ENCODE data around the gene CAVIN1.

Gene CAVIN1

GRCh38 chr17:42422958-42423712 lies at the start of gene CAVIN1:
Gene CAVIN1, minus strand, starts transcription at chr17:42423256. Its CDS starts 159 bp downstream, at chr17:42423097.
- Histone ChIP-seq H3K27ac (ENCODE audit: low read depth, low read length) (peak within 1 kb of the TSS; percentile 70), H3K4me3 (ENCODE audit: low read depth in 1 of 2, low read length in 2 of 2) (peak within 1 kb of the TSS; percentile 76 to 86), H3K27me3 (ENCODE audit: control insufficient read depth in 1 of 2, insufficient read depth in 2 of 2, low read length in 2 of 2) (peaks cover 12 to 13% of the 10 kb centered on the region in 2 donors), H3K36me3 (ENCODE audit: control insufficient read depth in 1 of 2, insufficient read depth in 2 of 2, low read length in 2 of 2) (no peaks in the 10 kb centered on the region), H3K9me3 (ENCODE audit: control insufficient read depth in 1 of 2, low read length in 2 of 2) (no peaks in the 10 kb centered on the region), H3K9ac (ENCODE audit: low read depth in 1 of 2, low read length in 2 of 2) (peak within 1 kb of the TSS; percentile 51 to 70), H3K4me1 (ENCODE audit: control insufficient read depth in 1 of 2, insufficient read depth in 2 of 2, low read length in 2 of 2) (peaks cover 0 to 6% of the 10 kb centered on the region in 2 donors)

GRCh38 chr17:42467889-42468288 lies 44.8 kb upstream of the CAVIN1 start:
- Histone ChIP-seq H3K27ac (ENCODE audit: low read depth, low read length) (no peak overlapping the region), H3K36me3 (ENCODE audit: control insufficient read depth in 1 of 2, insufficient read depth in 2 of 2, low read length in 2 of 2) (peaks cover 7 to 44% of the 10 kb centered on the region in 2 donors)

GRCh38 chr17:42463976-42464400 lies 40.9 kb upstream of the CAVIN1 start:
- H3K36me3 ChIP-seq (ENCODE audit: control insufficient read depth in 1 of 2, insufficient read depth in 2 of 2, low read length in 2 of 2): peaks cover 5 to 31% of the 10 kb centered on the region in 2 donors

More at GRCh38 chr17:42467889-42468288, 44.8 kb upstream of the CAVIN1 start:
- Histone ChIP-seq H3K9me3 (ENCODE audit: control insufficient read depth in 1 of 2, low read length in 2 of 2) (no peaks in the 10 kb centered on the region), H3K27me3 (ENCODE audit: control insufficient read depth in 1 of 2, insufficient read depth in 2 of 2, low read length in 2 of 2) (no peaks in the 10 kb centered on the region), H3K9ac (ENCODE audit: low read depth in 1 of 2, low read length in 2 of 2) (no peak overlapping the region), H3K4me1 (ENCODE audit: control insufficient read depth in 1 of 2, insufficient read depth in 2 of 2, low read length in 2 of 2) (peaks cover 5 to 23% of the 10 kb centered on the region in 2 donors), H3K4me3 (ENCODE audit: low read depth in 1 of 2, low read length in 2 of 2) (no peak overlapping the region)

DNA sequence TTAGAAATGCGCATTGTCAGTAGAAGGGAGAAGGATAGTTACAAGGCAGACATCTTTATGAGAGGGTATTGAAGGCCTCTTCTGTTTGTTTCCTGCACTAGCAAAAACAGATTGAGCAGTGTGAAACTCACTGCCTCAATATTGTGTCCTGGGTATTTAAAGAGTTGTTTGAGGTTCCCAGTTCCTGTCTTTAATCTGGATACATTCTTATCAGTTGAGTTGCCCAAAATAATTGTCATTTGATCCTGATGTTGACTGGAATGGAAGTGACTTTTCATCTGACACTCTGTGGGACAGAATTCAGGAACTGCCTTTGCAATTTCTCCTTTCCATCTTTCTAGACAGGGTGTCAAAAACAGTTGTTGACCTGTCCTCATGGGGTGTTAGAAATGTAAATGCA lies 37.3 kb upstream of the CAVIN1 start:
- Histone ChIP-seq H3K4me1 (ENCODE audit: control insufficient read depth in 1 of 2, insufficient read depth in 2 of 2, low read length in 2 of 2) (peaks cover 26 to 39% of the 10 kb centered on the region in 2 donors), H3K27me3 (ENCODE audit: control insufficient read depth in 1 of 2, insufficient read depth in 2 of 2, low read length in 2 of 2) (no peaks in the 10 kb centered on the region), H3K27ac (ENCODE audit: low read depth, low read length) (no peak overlapping the region), H3K4me3 (ENCODE audit: low read depth in 1 of 2, low read length in 2 of 2) (peak overlapping the region; percentile 75 to 94), H3K9me3 (ENCODE audit: control insufficient read depth in 1 of 2, low read length in 2 of 2) (no peaks in the 10 kb centered on the region), H3K9ac (ENCODE audit: low read depth in 1 of 2, low read length in 2 of 2) (peak overlapping the region; percentile 34 to 98), H3K36me3 (ENCODE audit: control insufficient read depth in 1 of 2, insufficient read depth in 2 of 2, low read length in 2 of 2) (peaks cover 0 to 11% of the 10 kb centered on the region in 2 donors)

More at GRCh38 chr17:42463976-42464400, 40.9 kb upstream of the CAVIN1 start:
- no peak overlapping the region for H3K27ac ChIP-seq (ENCODE audit: low read depth, low read length)
- H3K9ac ChIP-seq (ENCODE audit: low read depth in 1 of 2, low read length in 2 of 2): peak overlapping the region in 1 of 2 donors; percentile 11
- no peaks in the 10 kb centered on the region for H3K27me3 ChIP-seq (ENCODE audit: control insufficient read depth in 1 of 2, insufficient read depth in 2 of 2, low read length in 2 of 2)
- H3K4me3 ChIP-seq (ENCODE audit: low read depth in 1 of 2, low read length in 2 of 2): no peak overlapping the region
- H3K4me1 ChIP-seq (ENCODE audit: control insufficient read depth in 1 of 2, insufficient read depth in 2 of 2, low read length in 2 of 2): peaks cover 20 to 36% of the 10 kb centered on the region in 2 donors
- no peaks in the 10 kb centered on the region for H3K9me3 ChIP-seq (ENCODE audit: control insufficient read depth in 1 of 2, low read length in 2 of 2)

DNA sequence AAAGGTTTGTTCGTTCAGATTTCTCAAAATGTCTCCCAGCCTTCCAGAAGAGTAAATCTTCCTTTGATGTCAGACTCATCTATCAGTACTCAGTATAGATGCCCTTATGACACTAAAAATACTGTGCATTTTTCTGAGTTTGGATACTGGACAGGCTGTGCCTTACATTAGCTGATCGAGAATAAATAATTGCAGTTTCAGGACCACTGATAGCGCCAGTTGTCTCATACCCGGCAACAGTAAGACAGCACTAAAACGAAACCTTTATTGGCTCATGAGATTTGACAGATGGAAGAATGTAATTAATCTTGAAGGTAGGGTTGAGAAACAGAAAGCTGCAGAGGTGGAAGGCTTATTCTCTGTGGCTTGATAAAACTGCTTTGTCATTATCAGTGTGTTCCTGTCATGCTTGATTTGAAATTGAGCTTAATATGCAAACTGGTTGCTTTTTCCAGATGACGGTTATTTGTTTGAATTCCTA lies 36.8 kb upstream of the CAVIN1 start:
- Histone ChIP-seq H3K27me3 (ENCODE audit: control insufficient read depth in 1 of 2, insufficient read depth in 2 of 2, low read length in 2 of 2) (no peaks in the 10 kb centered on the region), H3K36me3 (ENCODE audit: control insufficient read depth in 1 of 2, insufficient read depth in 2 of 2, low read length in 2 of 2) (peaks cover 0 to 11% of the 10 kb centered on the region in 2 donors), H3K4me3 (ENCODE audit: low read depth in 1 of 2, low read length in 2 of 2) (peak overlapping the region; percentile 75 to 94), H3K9ac (ENCODE audit: low read depth in 1 of 2, low read length in 2 of 2) (peak overlapping the region; percentile 82 to 98), H3K9me3 (ENCODE audit: control insufficient read depth in 1 of 2, low read length in 2 of 2) (no peaks in the 10 kb centered on the region), H3K4me1 (ENCODE audit: control insufficient read depth in 1 of 2, insufficient read depth in 2 of 2, low read length in 2 of 2) (peaks cover 26 to 39% of the 10 kb centered on the region in 2 donors), H3K27ac (ENCODE audit: low read depth, low read length) (peak overlapping the region; percentile 95)

- peaks cover 0 to 11% of the 10 kb centered on the region in 2 donors for H3K36me3 ChIP-seq (ENCODE audit: control insufficient read depth in 1 of 2, insufficient read depth in 2 of 2, low read length in 2 of 2)
- no peaks in the 10 kb centered on the region for H3K9me3 ChIP-seq (ENCODE audit: control insufficient read depth in 1 of 2, low read length in 2 of 2)
- H3K27me3 ChIP-seq (ENCODE audit: control insufficient read depth in 1 of 2, insufficient read depth in 2 of 2, low read length in 2 of 2): no peaks in the 10 kb centered on the region
- H3K9ac ChIP-seq (ENCODE audit: low read depth in 1 of 2, low read length in 2 of 2): peak overlapping the region; percentile 82 to 98
- peak overlapping the region; percentile 95 for H3K27ac ChIP-seq (ENCODE audit: low read depth, low read length)
- H3K4me3 ChIP-seq (ENCODE audit: low read depth in 1 of 2, low read length in 2 of 2): peak overlapping the region; percentile 75 to 94
- H3K4me1 ChIP-seq (ENCODE audit: control insufficient read depth in 1 of 2, insufficient read depth in 2 of 2, low read length in 2 of 2): peaks cover 26 to 39% of the 10 kb centered on the region in 2 donors
Measured at GRCh38 chr17:42459256-42459800, 36.3 kb upstream of the CAVIN1 start.

DNA sequence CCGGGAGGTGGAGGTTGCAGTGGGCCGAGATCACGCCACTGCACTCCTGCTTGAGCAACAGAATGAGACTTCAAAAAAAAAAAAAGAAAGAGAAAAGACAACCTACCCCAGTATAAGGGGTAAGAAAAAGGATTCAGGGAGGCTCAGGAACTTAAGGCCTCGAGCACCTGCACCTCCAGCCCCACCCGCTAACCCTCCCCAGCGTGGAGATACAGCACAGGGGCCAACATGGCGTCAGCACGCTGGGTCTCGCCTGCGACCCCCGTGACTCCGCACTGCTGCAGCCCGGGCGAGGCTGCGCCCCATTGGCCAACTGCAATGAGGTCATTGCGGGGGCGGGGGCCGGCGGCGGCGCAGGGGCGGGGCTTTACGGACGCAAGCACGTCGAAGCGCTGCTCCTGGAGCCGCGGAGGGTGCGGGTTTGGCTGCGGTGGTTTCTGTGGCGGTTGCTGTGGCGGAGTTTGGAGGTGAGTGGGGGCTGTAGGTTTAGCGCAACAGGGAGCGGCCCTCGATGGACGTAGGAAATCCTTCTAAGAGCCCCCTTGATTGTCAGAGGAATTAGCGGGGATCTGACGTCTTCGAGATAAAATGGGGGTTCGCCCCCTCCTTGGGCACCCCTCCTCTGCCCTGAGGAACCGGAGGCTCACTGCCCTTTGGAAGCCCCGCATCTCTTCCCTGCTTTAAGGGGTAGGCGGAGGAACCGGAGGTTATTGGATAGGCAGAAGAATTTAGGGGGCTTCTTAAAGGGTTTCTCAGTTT lies 35.6 kb upstream of the CAVIN1 start, which contains the start of gene ATP6V0A1:
Gene ATP6V0A1 (plus strand): TSS at position 382 of the 759 bp plus-strand sequence. CDS start 2,017 bp downstream, outside the sequence.
- peak within 1 kb of the TSS; percentile 82 to 98 for H3K9ac ChIP-seq (ENCODE audit: low read depth in 1 of 2, low read length in 2 of 2)
- no peaks in the 10 kb centered on the region for H3K9me3 ChIP-seq (ENCODE audit: control insufficient read depth in 1 of 2, low read length in 2 of 2)
- no peaks in the 10 kb centered on the region for H3K27me3 ChIP-seq (ENCODE audit: control insufficient read depth in 1 of 2, insufficient read depth in 2 of 2, low read length in 2 of 2)
- peak within 1 kb of the TSS; percentile 75 to 94 for H3K4me3 ChIP-seq (ENCODE audit: low read depth in 1 of 2, low read length in 2 of 2)
- H3K36me3 ChIP-seq (ENCODE audit: control insufficient read depth in 1 of 2, insufficient read depth in 2 of 2, low read length in 2 of 2): peaks cover 0 to 11% of the 10 kb centered on the region in 2 donors
- peak within 1 kb of the TSS; percentile 95 for H3K27ac ChIP-seq (ENCODE audit: low read depth, low read length)
- peaks cover 26 to 36% of the 10 kb centered on the region in 2 donors for H3K4me1 ChIP-seq (ENCODE audit: control insufficient read depth in 1 of 2, insufficient read depth in 2 of 2, low read length in 2 of 2)

- peak overlapping the region in 1 of 2 donors; percentile 5 for H3K4me3 ChIP-seq (ENCODE audit: low read depth in 1 of 2, low read length in 2 of 2)
- H3K27me3 ChIP-seq (ENCODE audit: control insufficient read depth in 1 of 2, insufficient read depth in 2 of 2, low read length in 2 of 2): no peaks in the 10 kb centered on the region
- H3K9ac ChIP-seq (ENCODE audit: low read depth in 1 of 2, low read length in 2 of 2): peak overlapping the region in 1 of 2 donors; percentile 39
- peaks cover 26 to 34% of the 10 kb centered on the region in 2 donors for H3K4me1 ChIP-seq (ENCODE audit: control insufficient read depth in 1 of 2, insufficient read depth in 2 of 2, low read length in 2 of 2)
- no peaks in the 10 kb centered on the region for H3K9me3 ChIP-seq (ENCODE audit: control insufficient read depth in 1 of 2, low read length in 2 of 2)
- H3K27ac ChIP-seq (ENCODE audit: low read depth, low read length): peak overlapping the region; percentile 54
- H3K36me3 ChIP-seq (ENCODE audit: control insufficient read depth in 1 of 2, insufficient read depth in 2 of 2, low read length in 2 of 2): peaks cover 0 to 7% of the 10 kb centered on the region in 2 donors
Measured at GRCh38 chr17:42457107-42457792, 34.2 kb upstream of the CAVIN1 start.

Measured in duodenal mucosa (tissue), 2 donors.